ENCODE results near the gene TNRC18.

Gene TNRC18

DNA sequence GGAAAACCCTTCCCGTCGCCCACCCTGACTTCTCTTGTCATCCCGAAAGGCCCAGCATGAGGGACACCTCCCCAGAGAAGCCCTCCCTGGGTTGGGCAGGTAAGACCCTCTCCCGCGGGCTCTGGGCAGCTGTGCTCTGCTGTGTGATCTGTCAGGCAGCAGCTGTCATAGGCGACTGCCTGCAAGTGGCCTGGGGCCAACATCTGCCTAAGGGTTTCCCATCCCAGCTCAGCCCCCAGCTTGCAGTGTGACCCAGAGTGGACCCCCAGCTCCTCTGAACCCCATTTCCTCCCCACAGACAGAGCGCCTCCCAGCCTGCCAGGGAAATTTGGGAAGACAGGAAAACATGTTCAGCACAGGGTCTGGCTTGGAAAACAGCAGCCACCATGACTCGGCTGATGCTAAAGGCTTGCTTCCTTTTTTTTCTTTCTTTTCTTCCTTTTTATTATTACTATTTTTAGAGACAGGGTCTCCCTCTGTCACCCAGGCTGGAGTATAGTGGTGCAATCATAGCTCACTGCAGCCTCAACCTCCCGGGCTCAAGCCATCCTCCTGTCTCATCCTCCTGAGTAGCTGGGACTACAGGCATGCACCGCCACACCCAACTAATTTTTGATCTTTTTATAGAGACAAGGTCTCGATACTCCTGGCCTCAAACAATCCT is 18.3 kb upstream of the TNRC18 start:
- no peak for DNase-seq
- TF ChIP-seq POLR2A (IDR thresholded peaks at IDR 0.05; ENCODE audit: low read length): no peak
- TF ChIP-seq GATA1 (IDR thresholded peaks at IDR 0.05; ENCODE audit: low read depth, low read length): no peak

DNA sequence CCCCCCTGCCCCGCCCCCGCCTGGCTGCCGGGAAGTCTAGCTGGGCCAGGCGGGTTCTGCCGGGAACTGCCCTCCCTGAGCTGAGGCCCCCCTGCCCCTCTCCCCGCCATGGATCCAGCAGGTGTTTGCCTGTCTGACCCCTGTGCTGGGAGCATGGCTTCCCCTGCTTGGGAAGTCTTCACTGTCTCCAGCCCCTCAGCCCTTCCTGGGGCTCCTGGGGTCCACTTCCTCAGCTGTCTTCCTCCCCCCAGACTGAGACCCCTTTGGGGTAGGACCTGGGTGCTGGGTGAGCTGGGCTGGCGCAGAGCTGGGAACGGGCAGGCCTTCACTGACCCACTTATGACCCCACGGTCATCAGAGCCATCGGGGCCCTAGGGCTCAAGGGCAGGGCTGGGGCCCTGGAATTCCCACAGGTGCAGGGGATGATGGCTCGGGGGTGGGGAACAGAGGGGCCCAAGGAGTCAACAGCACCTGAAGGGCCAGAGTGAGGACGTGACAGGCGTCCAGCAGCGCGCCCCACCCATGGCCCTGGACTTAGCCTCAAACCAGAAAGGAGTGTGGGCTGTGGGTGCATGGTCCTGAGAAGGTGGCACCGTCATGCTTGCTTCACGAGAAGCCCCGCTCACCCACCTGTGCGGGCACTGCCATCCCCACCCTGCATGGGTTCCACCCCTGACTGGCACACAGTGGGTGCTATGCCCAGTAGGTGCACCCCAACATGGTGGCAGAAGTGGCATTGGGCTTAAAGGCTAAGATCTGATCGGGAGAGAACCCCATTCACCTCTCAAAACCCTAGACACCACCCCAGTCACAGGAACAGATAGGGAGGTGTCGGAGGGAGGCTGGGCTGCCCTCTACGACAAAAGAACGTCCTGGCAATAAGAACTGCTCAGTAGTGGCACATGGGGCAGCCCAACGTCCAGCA is 16.2 kb upstream of the TNRC18 start:
- no peak for DNase-seq
- no peak for TF ChIP-seq POLR2A (IDR thresholded peaks at IDR 0.05; ENCODE audit: low read length)
- no peak for TF ChIP-seq GATA1 (IDR thresholded peaks at IDR 0.05; ENCODE audit: low read depth, low read length)

DNA sequence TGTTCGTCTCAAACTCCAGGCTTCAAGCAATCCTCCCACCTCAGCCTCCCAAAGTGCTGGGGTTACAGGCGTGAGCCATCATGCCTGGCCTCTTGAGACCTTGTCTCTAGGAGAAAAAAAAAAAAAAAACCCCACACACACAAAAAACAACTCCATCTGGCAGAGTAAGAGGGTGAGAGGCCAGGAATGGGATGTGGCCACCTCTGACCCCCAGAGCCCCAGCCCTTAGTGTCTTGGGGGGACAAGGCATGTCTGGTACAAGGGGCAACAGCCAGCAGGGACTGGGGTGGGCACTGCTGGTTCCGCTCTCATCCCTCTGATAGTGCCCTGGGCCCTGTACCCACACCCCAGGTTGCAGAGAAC is 15.6 kb upstream of the TNRC18 start:
- no peak for DNase-seq
- TF ChIP-seq POLR2A (IDR thresholded peaks at IDR 0.05; ENCODE audit: low read length): no peak
- no peak for TF ChIP-seq GATA1 (IDR thresholded peaks at IDR 0.05; ENCODE audit: low read depth, low read length)

DNA sequence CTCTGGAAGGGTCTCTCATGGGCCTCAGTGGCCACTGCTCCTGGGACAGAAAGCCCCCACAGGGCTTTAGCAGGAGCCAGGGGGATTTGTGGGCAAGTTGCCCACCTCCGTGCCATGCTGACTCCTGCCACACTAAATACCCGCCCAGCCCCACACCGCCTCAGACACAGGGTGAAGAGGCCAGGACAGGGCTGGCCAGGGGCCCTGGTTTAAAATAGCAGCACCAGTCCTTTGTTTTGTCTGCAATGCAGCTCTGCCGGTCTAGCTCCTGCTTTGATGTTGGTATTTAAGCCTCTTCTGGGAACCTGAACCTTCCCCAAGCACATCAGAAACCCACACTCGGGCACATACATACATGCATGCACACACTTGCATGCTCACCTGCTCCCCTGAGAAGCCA is 14.4 kb upstream of the TNRC18 start:
- no peak for DNase-seq
- TF ChIP-seq POLR2A (IDR thresholded peaks at IDR 0.05; ENCODE audit: low read length) (no peak), GATA1 (IDR thresholded peaks at IDR 0.05; ENCODE audit: low read depth, low read length) (no peak)

DNA sequence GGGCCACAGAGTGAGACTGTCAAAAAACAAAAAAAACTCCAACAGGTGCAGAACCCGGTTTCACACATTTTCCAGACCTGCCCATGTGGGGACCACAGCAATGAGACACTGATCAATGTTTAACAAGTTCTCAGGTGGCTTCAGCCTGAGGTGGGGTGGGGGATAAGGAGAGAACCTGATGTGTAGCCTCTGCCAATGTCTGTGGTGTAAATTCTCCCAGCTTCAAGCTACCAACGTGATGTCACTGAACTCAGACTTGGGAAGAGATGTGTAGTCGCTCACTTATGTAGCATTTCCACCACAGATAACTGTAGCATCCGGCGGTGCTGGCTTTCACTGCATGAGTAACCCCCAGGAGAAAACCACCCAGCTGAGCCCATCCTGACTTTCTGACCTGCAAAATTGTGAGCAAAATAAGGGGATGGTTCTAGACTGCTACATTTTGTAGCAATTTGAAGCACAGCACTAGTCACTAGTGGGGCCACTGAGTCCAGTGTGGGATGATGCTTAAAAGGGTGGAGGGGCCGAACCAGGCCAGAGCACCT is 13.8 kb upstream of the TNRC18 start:
- TF ChIP-seq GATA1 (IDR thresholded peaks at IDR 0.05; ENCODE audit: low read depth, low read length): no peak
- no peak for TF ChIP-seq POLR2A (IDR thresholded peaks at IDR 0.05; ENCODE audit: low read length)
- no peak for DNase-seq

DNA sequence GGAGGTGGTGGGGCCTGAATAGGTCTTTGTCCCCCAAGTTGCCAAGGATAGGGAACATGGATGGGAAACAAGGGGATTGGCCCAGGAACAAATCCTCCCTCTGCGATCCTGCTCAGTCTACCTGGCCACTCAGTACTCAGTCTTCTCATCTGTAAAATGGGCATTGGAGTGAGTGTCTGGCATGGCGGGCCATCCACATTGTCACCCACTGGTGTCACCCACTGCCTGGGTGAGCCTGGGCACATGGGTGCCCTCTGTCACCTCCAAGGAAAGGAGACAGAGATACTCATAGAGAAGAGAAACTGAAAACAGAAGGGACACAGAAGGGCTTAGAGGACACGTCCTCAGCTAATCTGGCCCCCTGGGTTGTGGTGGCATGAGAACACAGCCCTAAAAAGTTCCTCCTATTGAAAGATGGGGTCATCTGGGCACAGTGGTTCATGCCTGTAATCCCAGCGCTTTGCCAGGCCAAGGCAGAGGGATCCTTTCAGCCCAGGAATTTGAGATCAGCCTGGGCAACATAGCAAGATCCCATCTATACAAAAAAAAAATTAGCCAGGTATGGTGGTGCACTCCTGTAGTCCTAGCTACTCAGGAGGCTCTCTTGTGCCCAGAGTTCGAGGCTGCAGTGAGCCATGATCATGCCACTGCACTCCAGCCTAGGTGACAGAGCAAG is 12.5 kb upstream of the TNRC18 start:
- no peak for DNase-seq
- TF ChIP-seq GATA1 (IDR thresholded peaks at IDR 0.05; ENCODE audit: low read depth, low read length): no peak
- no peak for TF ChIP-seq POLR2A (IDR thresholded peaks at IDR 0.05; ENCODE audit: low read length)

DNA sequence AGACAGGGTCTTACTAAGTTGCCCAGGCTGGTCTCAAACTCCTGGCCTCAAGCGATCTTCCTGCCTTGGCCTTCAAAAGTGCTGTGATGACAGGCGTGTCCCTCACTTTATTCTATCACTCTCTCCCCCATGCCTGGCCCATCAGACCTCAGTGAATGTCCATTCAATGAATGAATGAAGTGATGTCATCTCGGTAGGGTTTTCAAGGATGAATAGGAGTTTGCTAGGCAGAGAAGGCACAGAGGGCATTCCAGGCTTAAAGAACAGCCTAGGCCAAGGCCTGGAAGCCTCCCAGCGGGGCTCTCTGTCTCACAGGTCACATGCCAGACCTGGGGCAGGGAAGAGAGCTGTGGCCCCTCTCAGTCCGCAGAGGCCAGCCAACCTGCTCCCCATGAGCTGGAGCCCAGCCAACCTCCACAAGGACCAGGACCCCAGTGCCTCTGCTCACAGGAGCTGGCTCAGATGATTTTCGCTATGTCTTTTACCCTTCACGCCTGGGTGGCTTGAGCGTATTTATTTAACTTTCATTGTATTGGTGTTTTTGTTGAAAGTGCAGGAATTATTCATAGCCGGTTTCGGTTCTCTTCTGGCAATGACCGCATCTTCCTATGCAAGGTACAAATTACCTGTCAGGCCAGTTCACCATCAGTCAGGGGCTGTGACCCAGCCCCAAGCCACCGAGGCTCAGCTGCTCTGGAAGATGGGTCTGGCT is 11.8 kb upstream of the TNRC18 start:
- no peak for DNase-seq
- no peak for TF ChIP-seq POLR2A (IDR thresholded peaks at IDR 0.05; ENCODE audit: low read length)
- no peak for TF ChIP-seq GATA1 (IDR thresholded peaks at IDR 0.05; ENCODE audit: low read depth, low read length)

DNA sequence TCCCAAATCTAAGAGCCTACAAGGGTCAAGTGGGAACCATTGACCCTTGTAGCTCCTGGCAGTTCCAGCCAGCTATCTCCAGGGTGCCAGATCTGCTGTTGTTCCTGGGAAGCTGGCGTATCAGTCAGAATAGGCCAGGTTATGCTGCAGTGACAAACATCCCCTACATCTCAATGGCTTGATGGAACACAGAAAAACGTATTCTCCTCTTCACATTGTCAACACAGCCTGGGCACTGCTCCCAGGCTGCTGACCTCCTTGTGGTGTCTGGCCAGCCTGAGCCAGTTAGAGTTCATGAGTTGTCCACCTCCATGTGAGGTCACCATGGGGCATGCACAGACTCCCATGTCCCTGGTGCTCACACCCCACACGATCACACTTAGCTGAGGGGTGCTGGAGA is 9.5 kb upstream of the TNRC18 start:
- no peak for TF ChIP-seq POLR2A (IDR thresholded peaks at IDR 0.05; ENCODE audit: low read length)
- TF ChIP-seq GATA1 (IDR thresholded peaks at IDR 0.05; ENCODE audit: low read depth, low read length): no peak
- no peak for DNase-seq

DNA sequence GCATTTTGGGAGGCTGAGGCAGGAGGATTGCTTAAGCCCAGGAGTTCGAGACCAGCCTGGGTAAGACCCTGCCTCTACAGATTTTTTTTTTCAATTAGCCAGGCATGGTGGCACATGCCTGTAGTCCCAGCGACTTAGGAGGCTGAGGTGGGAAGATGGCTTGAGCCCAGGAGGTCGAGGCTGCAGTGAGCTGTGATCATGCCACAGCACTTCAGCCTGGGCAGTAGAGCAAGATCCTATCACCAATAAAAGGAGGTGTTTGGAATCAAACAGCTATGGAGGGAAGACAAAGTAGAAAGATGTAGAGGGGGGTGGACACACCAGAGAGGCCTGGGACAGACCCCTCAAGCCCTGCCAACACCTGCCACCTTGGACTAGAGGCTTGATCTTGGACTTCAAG is 9.1 kb upstream of the TNRC18 start:
- TF ChIP-seq GATA1 (IDR thresholded peaks at IDR 0.05; ENCODE audit: low read depth, low read length): no peak
- TF ChIP-seq POLR2A (IDR thresholded peaks at IDR 0.05; ENCODE audit: low read length): no peak

DNA sequence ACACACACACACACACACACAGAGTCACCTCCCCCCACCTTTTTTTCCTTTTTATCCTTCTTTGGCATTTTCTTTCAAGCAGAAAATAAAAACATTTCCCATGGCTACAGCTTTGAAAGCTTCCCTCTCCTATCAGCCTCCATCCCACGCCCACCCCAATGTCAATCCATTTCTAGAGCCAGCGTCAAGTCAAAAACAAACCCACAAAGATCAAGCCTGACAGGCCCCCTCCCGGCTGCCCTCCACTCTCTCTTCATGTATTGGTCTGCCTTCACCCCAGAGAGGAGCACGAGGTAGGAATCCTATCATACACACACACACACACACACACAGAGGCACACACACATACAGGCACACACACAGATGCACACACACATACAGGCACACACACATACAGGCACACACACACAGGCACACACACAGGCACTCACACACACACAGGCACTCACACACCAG is 8.0 kb upstream of the TNRC18 start:
- TF ChIP-seq POLR2A (IDR thresholded peaks at IDR 0.05; ENCODE audit: low read length) (no peak), GATA1 (IDR thresholded peaks at IDR 0.05; ENCODE audit: low read depth, low read length) (no peak)
- peak in 1 of 2 experiments; percentile 28 for DNase-seq

More for the DNA sequence above, 9.1 kb upstream of the TNRC18 start:
- no peak for DNase-seq

DNA sequence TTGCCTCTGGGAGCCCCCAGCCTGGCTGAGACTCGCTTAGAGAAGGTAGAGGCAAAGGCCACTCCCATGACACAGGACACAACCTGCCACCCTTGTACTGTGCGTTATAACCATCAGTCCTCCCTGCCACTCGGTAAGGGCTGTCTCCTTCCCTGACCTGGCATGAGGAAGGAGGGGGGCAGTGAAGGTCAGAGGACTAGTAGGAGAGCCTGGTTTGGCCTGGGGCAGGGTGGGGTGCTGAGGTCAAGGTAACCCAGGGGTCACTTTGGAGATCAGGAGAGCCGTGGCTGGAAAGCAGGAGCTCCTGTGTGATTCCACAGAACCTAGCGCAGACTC is 6.9 kb upstream of the TNRC18 start:
- DNase-seq: no peak
- TF ChIP-seq GATA1 (IDR thresholded peaks at IDR 0.05; ENCODE audit: low read depth, low read length) (no peak), POLR2A (IDR thresholded peaks at IDR 0.05; ENCODE audit: low read length) (no peak)

DNA sequence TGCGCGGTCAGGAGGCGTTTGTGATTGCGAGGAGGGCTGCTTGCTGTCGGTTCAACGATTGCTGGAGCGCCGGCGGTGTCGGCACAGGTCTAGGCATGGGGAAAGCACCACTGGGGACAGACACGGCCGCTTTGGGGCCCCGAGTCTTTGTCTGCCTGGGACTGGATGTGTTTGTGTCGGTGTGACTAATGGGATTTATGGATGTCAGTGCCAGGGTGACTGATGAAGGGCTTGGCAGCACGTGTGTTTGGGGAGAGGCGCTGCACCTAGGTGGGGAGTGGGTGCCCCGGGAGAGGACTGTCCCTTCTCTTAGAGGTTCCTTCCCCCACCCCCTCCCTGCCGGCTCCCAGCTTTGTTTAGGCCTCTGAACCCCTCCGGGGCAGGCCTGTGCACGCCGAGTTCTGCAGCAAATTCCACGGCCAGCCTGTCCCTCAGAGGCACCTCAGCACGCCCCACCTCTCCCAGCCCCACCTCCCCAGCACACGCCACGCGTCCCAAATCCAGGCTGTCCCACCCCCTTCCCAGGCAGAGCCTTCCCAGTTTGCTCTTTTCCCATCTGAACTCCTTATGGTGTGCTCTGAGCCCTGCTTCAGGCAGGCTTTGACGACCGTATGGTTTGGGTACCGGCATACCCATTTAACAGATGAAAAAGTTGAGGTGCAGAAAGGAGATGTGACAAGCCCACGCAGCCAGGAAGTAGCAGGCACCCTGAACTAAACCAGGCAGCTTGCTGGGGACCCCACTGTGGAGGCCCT is 6.4 kb upstream of the TNRC18 start:
- DNase-seq: peak; percentile 72 to 77
- no peak for TF ChIP-seq POLR2A (IDR thresholded peaks at IDR 0.05; ENCODE audit: low read length)
